Natural killer cell treated with Interleukin-12 subunit alpha and Interleukin-12 subunit beta and Interleukin-15 and Interleukin-18, amount 100 ng/mL, for 72 hours (primary cell): Measurements from ENCODE around the gene OOSP1. TPM values are rescaled to one million over a fixed set of nuclear protein-coding genes. Genes with fewer than 3 reads are reported as not detected.

ENCODE experiments used
- total RNA-seq, 2 donors: library from RNA; stranded (reverse); gene quantifications; one replicate each; pipeline ENCODE4 v1.2.3, GENCODE V29; 2022

The OOSP1 gene
- total RNA-seq, 2 donors from 2014 or later, result not detected

Other genes with a start within 250 kb of the OOSP1 start
- gene OR10V1, start 224.6 kb upstream of the OOSP1 start, total RNA-seq, result not detected
- gene STX3, start 183.1 kb upstream of the OOSP1 start, total RNA-seq, result 10 to 100 TPM; 26.8 to 28.5 TPM
- gene MRPL16, start 127.7 kb upstream of the OOSP1 start, total RNA-seq, result 10 to 100 TPM; 58.7 to 75.5 TPM
- not detected for gene CBLIF, start 92.9 kb upstream of the OOSP1 start, total RNA-seq
- gene TCN1, start 71.9 kb upstream of the OOSP1 start, total RNA-seq, result not detected
- gene OOSP3, start 59.6 kb upstream of the OOSP1 start, total RNA-seq, result not detected
- gene OOSP4A, start 25.6 kb downstream of the OOSP1 start, total RNA-seq, result not detected
- gene OOSP4B, start 78.7 kb downstream of the OOSP1 start, total RNA-seq, result not detected
- gene OOSP2, start 102.0 kb downstream of the OOSP1 start, total RNA-seq, result not detected
- under 1 TPM in 1 of 2 donors, not detected in 1; 0.50 TPM for gene MS4A3, start 118.2 kb downstream of the OOSP1 start, total RNA-seq
- 1 to 10 TPM in 1 of 2 donors, not detected in 1; 1.6 TPM for gene MS4A2, start 150.2 kb downstream of the OOSP1 start, total RNA-seq
- not detected for gene MS4A6A, start 244.7 kb downstream of the OOSP1 start, total RNA-seq